NCI-H1048 (cell line): ENCODE results near the gene LIN7B.

Source experiments
- DNase-seq: peaks from one replicate; lab custom pipeline; 2025; lab: John Stamatoyannopoulos, UW

LIN7B gene

GRCh38 chr19:49094505-49095482, 19.4 kb upstream of the LIN7B start:
- DNase-seq: no peak

DNA sequence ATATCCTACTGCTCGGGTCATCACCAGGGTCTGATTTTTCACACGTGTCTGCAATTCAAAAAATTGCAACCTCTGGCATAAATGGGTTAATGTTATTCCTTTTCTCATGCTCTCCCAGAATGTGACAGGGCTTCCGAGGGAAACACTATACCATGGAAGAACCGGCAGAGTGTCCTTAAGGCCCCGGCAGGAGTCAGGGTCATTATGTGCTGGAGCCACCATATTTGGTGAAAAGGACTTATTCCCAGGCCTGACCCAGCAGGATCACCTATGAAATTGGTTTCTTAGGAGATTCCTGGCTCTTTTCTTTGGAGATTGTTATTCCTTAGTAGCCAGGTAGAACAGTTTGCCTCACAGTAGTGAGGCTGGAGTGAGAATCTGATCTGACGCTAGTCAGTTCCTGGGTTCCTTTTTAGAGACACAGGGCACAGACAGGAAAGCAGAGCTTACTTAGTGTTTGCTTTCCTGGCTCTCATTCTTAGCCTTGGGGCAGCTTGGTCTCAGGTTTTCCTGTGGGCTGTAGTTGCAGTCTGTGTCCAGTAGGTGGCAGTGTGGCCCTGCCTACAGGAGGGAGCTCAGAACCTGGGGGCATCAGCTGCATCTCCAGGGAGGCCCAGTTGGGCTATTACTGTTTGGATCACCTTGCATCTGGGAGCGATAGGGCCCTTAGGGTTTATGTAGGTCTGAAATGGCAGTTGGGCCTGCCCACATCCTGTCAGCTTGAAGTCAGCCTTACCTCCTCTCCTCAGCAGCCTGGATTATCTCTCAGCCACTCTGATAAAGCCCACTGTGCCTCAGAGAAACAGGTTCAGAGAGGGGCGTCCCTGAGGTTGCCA, 16.5 kb upstream of the LIN7B start:
- DNase-seq: peak; percentile 57

GRCh38 chr19:49098795-49099194, 15.4 kb upstream of the LIN7B start:
- DNase-seq: no peak

DNA sequence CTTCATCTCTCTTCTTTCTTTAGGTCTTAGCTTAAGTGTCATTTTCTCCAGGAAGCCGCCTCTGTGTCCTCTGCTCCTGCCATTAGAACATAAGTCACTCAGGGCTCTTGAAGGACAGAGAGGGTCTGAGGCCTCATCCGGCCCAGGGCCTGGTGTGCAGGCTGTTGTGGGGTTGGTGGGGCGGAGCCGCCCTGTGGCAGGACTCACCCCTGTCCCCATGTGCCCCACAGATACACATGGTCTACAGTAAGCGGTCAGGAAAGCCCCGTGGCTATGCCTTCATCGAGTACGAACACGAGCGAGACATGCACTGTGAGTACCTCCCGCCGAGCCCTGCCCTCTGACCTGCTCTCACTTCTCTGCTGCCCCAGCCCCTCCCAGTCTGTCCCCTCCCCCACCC, 13.0 kb upstream of the LIN7B start:
- no peak for DNase-seq

DNA sequence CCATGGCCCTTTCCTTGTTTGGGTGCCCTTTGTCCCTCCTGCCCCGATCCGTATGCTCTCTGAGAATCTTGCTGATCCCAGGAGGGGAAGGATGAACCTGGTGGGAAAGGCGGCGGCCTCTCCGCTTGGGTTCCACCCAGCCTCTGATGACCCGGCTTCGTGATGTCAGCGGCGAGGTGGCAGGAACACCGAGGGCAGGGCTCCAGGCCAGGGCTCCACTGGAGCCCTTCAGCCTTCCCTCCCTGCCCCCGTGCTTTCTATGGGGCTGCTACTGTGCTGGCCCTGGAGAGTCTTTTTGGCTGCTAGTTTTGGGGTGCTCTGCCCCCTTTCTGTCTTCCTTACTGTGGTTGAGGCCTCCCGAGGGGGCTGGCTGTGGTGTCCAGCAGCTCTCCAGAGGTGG, 11.9 kb upstream of the LIN7B start:
- no peak for DNase-seq

DNA sequence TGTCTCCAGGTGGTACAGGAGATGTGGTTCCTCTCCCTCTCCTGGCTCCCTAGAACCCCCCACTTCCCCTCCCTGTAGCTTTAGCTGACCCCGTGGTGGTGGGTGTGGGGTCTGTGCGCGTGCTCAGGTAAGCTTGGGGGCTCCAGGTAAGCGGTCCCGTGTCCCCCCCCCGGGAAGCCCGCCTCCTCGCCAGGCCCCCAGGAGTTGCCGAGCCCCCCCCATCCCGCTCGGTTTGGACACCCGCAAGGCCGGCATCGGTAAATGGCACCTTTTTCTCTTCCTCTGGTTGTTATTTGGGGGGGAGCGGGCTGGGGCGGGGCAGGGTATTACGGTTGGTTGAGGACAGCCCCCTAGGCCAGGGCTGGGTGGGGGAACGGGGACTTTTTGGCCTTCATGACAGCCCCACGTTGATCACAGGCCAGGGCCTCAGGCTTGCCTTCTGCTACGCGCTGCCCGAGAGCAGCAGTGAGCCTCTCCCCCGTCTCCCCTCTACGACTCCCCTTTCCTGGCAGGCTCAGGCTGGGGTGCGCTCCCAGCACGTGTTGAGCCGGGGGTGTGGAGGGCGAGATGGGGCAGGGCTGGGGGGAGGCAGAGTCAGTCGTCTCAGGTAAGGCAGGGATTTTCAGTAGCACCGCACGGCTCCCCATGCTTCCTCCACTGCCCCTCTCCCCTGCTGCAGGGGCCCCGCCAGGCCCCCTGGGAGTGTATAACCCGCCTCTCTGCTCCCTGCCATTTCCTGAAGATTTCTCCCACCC, 10.7 kb upstream of the LIN7B start:
- no peak for DNase-seq

DNA sequence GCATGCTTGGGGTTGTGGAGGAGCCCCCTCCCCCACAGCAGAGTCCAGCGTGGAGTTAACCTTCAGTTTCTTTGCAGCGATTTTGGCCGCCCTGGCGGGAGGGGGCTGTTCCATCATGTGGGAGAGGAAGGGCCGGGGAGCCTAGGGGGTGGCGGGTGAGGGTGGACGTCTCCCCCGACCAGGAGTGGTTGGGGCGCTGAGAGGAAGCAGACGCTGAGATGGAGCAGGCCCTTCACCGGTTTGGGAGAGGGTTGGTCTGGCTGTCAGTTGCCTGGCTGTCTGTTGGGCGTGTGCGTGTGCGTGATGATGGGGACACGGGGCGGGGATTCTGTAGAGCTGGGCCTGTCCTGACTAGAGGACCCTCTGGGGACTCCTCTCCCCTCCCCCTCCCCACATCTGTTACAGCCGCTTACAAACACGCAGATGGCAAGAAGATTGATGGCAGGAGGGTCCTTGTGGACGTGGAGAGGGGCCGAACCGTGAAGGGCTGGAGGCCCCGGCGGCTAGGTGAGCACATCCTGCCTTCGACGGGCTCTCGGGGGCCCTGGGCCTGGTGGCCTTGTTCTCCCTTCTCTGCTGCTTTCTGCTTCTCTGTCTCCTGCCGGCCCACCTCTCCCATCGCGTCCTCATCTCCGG, 9.8 kb upstream of the LIN7B start:
- DNase-seq: no peak

GRCh38 chr19:49106648-49107135, 7.5 kb upstream of the LIN7B start:
- DNase-seq: no peak

GRCh38 chr19:49107625-49108459, 6.3 kb upstream of the LIN7B start:
- no peak for DNase-seq

- no peak for DNase-seq
Measured at GRCh38 chr19:49109051-49109450, 5.1 kb upstream of the LIN7B start.

DNA sequence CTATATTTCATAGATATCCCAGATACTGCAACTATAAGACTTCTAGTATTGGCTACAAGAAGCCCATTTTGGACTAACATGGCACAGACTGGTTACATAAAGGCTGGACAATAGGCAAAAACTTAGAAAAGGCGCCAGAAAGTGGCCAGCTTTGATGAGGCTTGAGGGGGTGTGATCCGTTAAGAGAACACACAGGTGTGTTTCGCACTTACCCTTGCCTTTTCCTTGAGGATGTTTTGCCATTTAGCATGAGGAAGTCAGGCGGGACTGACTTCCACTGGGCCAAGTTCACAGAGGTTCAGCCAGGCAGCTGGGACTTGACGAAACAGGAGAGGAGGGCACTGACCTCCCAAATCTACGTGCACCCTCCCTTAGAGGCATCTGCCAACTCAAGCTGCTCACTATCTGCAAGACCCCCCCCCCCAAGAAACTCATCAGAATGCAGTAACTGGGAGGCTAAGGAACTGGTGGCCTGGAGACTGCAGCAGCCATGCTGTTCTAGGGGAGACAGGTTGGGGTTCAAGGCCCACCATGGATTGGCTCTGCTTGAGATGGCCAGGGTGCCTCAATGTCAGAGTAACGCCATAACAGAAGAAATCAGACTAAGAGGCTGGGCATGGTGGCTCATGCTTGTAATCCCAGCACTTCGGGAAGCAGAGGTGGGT, 4.5 kb upstream of the LIN7B start:
- no peak for DNase-seq

GRCh38 chr19:49110567-49110966, 3.6 kb upstream of the LIN7B start:
- no peak for DNase-seq

- no peak for DNase-seq
Measured at GRCh38 chr19:49111218-49111998, 2.8 kb upstream of the LIN7B start.

DNA sequence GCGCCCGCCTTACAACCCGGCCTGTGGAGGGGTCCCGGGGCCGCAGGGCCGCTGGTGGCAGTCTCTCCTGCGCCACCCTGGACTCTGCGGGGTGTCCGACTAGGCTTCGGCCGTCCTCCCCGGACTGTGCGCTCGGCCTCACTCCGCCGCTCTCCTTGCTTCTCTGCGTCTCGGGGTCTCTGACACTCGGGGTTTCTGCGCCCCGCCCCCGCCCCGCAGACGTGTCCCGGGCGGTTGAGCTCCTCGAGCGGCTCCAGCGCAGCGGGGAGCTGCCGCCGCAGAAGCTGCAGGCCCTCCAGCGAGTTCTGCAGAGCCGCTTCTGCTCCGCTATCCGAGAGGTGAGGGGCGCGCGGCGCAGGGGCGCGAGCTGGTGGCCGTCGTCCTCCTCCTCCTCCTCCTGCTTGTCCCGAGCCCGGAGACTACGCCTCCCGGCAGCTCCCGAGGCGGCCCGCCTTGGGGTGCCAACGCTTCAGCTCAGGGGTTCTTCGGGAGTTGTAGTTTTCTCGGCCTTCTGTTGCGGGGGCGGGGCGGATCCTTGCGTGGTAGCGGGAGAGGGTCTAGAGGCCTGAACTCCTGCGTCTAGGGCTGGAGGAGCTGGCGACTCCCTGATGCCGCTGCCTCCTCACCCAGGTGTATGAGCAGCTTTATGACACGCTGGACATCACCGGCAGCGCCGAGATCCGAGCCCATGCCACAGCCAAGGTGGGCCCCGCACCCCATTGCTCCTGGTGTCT, 627 bp downstream of the LIN7B start:
- DNase-seq: no peak

DNA sequence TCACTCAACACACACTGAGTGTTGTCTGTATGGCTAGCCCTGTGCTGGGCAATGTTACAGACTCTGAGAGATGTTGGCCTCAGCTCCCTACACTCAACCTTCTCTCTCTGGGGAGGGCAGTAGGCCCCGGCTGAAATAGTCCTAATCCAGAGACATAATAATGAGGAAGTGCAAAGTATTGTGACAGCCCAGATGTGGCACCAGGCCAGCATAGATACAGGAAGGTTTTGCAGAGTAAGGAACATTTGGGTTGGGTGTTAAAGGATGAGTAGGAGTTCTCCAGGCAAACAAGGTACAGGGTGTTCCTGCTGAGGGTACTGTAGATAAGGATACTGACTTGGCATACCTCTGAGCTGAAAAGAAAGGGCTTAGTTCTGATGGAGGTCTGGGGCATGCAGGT, 2.4 kb downstream of the LIN7B start:
- DNase-seq: no peak

DNA sequence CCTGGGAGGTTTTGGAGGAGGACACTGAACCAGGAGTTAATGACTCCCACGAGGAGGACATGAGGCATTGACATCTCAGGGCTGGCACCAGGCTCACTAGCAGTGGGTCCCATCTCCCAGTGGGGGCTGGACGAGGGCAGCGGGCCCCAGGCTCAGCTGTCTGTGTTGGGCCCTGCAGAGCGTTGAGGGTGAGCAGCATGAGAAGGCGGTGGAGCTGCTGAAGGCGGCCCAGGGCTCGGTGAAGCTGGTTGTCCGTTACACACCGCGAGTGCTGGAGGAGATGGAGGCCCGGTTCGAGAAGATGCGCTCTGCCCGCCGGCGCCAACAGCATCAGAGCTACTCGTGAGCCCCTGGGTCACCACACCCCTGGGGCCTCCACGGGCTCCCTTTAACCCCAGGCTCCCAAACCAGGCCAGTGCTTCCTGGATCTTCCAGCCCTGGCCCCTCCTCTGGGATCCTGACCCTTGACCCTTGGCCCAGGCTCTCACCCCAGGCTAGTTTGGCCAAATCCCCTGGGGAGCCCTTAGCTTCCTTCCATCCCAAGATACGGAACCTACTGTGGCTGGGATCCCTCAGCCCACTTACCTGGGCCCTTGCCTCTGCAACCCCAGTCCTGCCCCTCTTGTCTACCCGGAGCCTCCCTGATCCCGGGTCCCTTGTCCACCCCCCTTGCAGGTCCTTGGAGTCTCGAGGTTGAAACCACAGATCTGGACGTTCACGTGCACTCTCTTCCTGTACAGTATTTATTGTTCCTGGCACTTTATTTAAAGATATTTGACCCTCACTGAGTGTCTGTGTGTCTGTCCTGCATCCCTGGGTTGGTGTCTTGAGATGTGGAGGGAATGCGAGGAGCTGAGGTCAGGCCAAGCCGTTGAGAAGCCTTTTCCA, 3.8 kb downstream of the LIN7B start:
- DNase-seq: no peak

DNA sequence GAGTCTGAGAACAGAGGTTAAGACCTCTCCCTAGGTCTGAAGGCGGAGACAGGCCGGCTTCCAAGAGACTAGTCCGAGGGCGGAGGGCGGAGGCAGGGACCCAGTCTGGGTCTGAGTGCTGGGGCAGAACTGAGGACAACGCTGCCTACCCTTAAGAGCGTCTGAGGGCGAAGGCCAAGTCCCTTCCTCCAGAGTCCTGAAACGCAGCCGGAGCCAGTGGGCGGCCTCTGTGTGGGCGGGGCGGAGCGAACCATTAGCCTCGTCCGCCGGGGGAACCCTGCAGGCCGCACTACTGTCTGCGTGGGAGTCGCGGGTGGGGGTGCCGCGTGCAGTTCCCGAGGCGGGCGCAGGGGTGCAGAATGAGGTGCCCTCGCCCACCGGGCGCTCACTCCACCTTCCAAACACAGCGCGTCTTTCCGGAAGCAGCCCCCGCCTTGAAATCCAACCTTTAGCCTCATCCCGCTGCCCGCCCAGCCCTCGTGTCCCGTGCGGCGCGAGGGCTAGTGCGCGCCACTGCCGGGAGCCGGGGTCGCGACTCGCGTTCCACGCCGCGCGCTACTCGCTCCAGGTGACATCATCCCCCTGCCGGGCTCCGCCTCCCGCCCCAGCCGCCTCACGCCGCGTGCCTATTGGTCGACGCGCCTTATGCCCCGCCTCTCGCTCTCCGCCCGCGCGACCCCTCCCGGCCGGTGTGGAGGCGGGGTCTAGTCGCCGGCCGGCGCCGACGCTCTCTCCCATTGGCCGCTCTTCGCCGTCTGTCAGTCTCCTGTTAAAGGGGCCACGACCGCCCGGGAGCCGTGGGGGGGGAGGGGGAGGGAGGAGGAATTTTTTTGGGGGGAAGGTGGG, 4.6 kb downstream of the LIN7B start, which contains the start of gene C19orf73:
Gene C19orf73, minus strand, starts transcription at position 579 of the 846 bp plus-strand sequence. Its CDS starts 121 bp downstream, at position 458.
- DNase-seq: peak; percentile 83
